Testis (tissue), 5 donors: ENCODE measurements around the gene SMCP. TPM values are rescaled to one million over a fixed set of nuclear protein-coding genes. Genes with fewer than 3 reads are reported as not detected.

Experiments
- DNase-seq: peaks from one replicate; pipeline ENCODE4 v3.0.0-alpha.2; 2019
- H3K27ac ChIP-seq, 2 donors: fragments of 200-600 bp; sonication (generic); one replicate each; pipeline ENCODE4 v1.5.1; 2019
- H3K27me3 ChIP-seq: fragments of 200-600 bp; sonication (generic); one replicate; pipeline ENCODE4 v1.5.1; 2019
- H3K36me3 ChIP-seq: fragments of 200-600 bp; sonication (generic); one replicate; pipeline ENCODE4 v1.5.1; 2017; ENCODE audit warnings: low read depth; ENCODE audit errors: missing control alignments
- H3K4me1 ChIP-seq: fragments of 200-600 bp; sonication (generic); one replicate; pipeline ENCODE4 v1.5.1; 2019
- H3K4me3 ChIP-seq, 2 donors: fragments of 200-600 bp; sonication (generic); one replicate each; pipeline ENCODE4 v1.5.1; 2017 to 2019
- H3K9me3 ChIP-seq: fragments of 200-600 bp; sonication (generic); one replicate; pipeline ENCODE4 v1.5.1; 2017
- POLR2A ChIP-seq: fragments of 450-650 bp; IDR thresholded peaks from one replicate; pipeline ENCODE4 v1.6.1; 2017; ENCODE audit warnings: antibody characterized with exemption, mild to moderate bottlenecking, moderate library complexity
- WGBS, 2 donors: methylation state at CpG; one replicate each; pipeline ENCODE4 v1.1.5; 2018; 5-methylcytosine and 5-hydroxymethylcytosine counted together
- intact Hi-C: fragments of 100-400 bp; cut with DNase I; formaldehyde crosslinking; loops from one replicate; pipeline ENCODE4 v1.15.1; 2023; ENCODE audit warnings: low total_unique reads
- long read RNA-seq, 2 donors: transcript quantifications; one replicate each; lab custom pipeline, GENCODE V29; 2026
- polyA plus RNA-seq: library from polyadenylated mRNA; stranded (reverse); fragments of 350-450 nt; fragmentation: Illumina TruSeq; extraction: RNeasy Lipid Tissue Mini Kit (QIAGEN cat#74804); gene quantifications from one replicate; pipeline ENCODE4 v1.2.3, GENCODE V29; 2014; ENCODE audit warnings: low read depth, low replicate concordance; ENCODE audit not compliant: insufficient read depth
- total RNA-seq, 2 donors: library from RNA; depleted of rRNA; stranded (reverse); fragments of >200 nt; gene quantifications; one replicate each; pipeline ENCODE4 v1.2.3, GENCODE V29; 2016
- TF ChIP-seq, protein P1 (sequence below), 3 experiments: fragments of 450-650 bp in 2 of 3; fragments of 200-600 bp in 1 of 3; sonication (generic) in 1 of 3; IDR thresholded peaks; one replicate each; pipeline ENCODE4 v1.5.1; 2016 to 2019; ENCODE audit warnings: antibody characterized with exemption in 3 of 3, mild to moderate bottlenecking in 2 of 3, moderate library complexity in 1 of 3

Gene SMCP, protein sequence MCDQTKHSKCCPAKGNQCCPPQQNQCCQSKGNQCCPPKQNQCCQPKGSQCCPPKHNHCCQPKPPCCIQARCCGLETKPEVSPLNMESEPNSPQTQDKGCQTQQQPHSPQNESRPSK
- 100 to 1,000 TPM; 249 to 786 TPM for total RNA-seq
- polyA plus RNA-seq: 724 TPM
- long read RNA-seq, donor 1: 0 reads
- long read RNA-seq, donor 2: 0 reads

DNA sequence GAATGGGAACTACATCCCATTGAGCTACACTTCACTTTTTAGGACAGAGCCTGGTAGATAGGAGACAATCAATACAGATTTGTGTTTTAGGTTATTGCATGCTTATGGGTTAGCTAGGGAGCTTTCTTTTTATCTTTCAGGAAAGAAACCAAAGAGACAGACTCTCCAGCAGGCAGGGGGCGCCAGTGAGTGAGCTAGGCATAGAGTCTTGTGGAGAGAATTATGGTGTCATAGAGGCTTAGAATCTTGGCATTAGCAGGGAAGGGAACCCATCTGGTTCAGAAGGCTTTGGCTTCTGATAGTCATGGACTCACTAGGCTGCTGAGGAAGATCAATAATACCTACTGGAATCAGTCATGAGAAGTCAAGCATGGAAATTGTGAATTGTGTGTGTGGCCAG, at the start of gene SMCP:
Gene SMCP (plus strand): TSS at position 281 of the 400 bp plus-strand sequence. CDS start 6,101 bp downstream, outside the sequence.
- TF ChIP-seq, protein P1, sequence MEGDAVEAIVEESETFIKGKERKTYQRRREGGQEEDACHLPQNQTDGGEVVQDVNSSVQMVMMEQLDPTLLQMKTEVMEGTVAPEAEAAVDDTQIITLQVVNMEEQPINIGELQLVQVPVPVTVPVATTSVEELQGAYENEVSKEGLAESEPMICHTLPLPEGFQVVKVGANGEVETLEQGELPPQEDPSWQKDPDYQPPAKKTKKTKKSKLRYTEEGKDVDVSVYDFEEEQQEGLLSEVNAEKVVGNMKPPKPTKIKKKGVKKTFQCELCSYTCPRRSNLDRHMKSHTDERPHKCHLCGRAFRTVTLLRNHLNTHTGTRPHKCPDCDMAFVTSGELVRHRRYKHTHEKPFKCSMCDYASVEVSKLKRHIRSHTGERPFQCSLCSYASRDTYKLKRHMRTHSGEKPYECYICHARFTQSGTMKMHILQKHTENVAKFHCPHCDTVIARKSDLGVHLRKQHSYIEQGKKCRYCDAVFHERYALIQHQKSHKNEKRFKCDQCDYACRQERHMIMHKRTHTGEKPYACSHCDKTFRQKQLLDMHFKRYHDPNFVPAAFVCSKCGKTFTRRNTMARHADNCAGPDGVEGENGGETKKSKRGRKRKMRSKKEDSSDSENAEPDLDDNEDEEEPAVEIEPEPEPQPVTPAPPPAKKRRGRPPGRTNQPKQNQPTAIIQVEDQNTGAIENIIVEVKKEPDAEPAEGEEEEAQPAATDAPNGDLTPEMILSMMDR (IDR thresholded peaks at IDR 0.05): peak in 1 of 3 experiments; percentile 19
- no peak for TF ChIP-seq POLR2A
- no peaks in the 10 kb centered on the region for H3K9me3 ChIP-seq
- DNase-seq: peak; percentile 66
- H3K27me3 ChIP-seq: no peaks in the 10 kb centered on the region
- H3K4me3 ChIP-seq: no peak within 1 kb of the TSS
- no peak within 1 kb of the TSS for H3K27ac ChIP-seq
- intact Hi-C loops: no loop called here
- no peaks in the 10 kb centered on the region for H3K4me1 ChIP-seq
- 20 to 33% methylated on average over 1 of the region's 1 CpG for WGBS, 2 donors
- no peaks in the 10 kb centered on the region for H3K36me3 ChIP-seq

DNA sequence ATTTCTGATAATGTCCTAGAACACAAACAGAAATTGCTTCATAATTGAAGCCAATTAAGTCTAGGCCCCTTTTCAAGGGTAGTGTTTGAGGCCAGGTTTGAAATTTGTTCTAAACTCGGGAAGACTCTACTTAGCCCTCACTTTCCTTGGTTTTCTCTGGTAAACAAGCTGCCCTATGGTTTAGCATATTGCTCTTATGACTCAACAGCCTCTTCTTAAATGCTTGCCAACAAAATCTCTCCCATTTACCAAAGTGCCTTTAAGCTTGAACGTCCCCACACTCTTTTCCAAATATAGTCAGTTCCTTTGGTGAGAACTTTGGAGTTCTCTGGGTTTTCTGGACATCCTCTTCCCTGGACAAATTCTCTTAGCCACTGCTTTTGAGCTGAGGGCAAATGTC, 41.3 kb upstream of the SMCP start:
- Histone ChIP-seq H3K9me3 (no peaks in the 10 kb centered on the region), H3K27me3 (no peaks in the 10 kb centered on the region), H3K36me3 (no peaks in the 10 kb centered on the region), H3K4me3 (no peak overlapping the region), H3K4me1 (no peaks in the 10 kb centered on the region), H3K27ac (no peak overlapping the region)
- 62 to 76% methylated on average over 2 of the region's 2 CpGs for WGBS, 2 donors
- TF ChIP-seq, protein P1 (IDR thresholded peaks at IDR 0.05): no peak
- TF ChIP-seq POLR2A: no peak
- intact Hi-C loops: no loop called here
- DNase-seq: no peak

DNA sequence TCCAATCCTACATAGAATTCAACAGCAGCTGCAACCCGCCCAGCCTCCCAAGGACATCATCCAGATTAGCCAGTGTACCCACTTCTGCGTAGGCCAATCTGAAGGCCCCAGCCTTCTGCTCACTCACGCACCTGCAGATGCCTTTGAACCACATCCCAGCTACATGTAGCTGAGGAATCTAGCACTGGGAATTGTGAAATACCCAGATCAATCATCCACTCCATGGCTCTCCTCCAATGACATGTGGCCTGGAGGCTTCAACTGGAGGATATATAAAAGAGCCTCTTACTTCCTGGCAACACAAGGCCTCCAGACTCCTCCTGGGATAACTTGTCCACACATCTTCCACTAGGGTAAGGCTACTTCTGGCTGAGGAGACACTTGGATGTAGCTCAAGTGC, 35.6 kb upstream of the SMCP start, which contains the start of gene LCE6A:
Gene LCE6A (plus strand): TSS at position 301 of the 400 bp plus-strand sequence. CDS start 665 bp downstream, outside the sequence.
- TF ChIP-seq POLR2A: no peak
- TF ChIP-seq, protein P1 (IDR thresholded peaks at IDR 0.05): no peak
- Histone ChIP-seq H3K4me1 (no peaks in the 10 kb centered on the region), H3K36me3 (no peaks in the 10 kb centered on the region), H3K9me3 (no peaks in the 10 kb centered on the region), H3K4me3 (no peak within 1 kb of the TSS), H3K27ac (no peak within 1 kb of the TSS), H3K27me3 (no peaks in the 10 kb centered on the region)
- intact Hi-C loops: no loop called here
- WGBS, 2 donors: 91 to 100% methylated on average over 3 of the region's 3 CpGs
- DNase-seq: no peak

DNA sequence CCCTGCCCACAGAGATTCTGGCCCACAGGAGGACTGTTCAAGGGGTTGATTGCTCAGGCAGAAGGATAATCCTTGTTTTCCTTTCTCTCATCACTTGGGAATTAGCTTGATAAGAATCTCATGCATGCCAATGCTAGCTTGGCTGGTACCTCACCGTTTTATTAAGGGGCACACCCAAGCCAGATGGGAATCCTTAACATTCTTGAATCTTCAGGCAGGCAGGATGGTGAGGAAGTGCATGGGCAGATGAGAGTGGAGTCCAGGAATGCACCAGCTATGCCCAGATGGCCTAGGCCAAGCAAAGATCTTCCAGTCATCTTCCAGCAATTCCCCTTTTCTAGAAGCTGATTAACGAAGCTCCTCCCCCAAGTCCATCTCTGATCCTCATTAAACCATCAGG, 22.5 kb upstream of the SMCP start:
- H3K4me1 ChIP-seq: no peaks in the 10 kb centered on the region
- TF ChIP-seq, protein P1 (IDR thresholded peaks at IDR 0.05): no peak
- no peak for TF ChIP-seq POLR2A
- no peaks in the 10 kb centered on the region for H3K36me3 ChIP-seq
- H3K4me3 ChIP-seq: no peak overlapping the region
- no peaks in the 10 kb centered on the region for H3K27me3 ChIP-seq
- no peak overlapping the region for H3K27ac ChIP-seq
- WGBS, 2 donors: 70 to 71% methylated on average over 2 of the region's 2 CpGs
- no peaks in the 10 kb centered on the region for H3K9me3 ChIP-seq
- intact Hi-C loops: no loop called here
- DNase-seq: no peak

DNA sequence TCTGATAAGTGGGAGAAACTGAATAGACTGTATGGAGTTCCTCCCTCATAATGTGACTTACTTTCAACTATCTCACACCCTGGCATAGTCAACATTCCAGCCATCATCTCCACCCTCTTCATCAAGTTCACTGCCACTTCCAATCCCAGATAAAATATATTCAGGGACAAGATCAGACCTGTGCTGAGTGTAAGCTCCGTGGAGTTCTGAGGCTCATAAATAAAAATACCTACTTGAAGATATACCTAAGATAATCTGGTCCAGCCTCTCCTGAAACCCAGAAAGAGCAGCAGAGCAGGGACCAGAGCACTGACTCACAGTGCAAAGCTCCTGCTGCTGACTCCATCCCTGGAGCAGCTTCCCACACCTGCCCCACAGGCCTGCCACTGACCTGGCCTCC, 20.1 kb upstream of the SMCP start:
- WGBS, 2 donors: 67 to 69% methylated on average over 1 of the region's 1 CpG
- intact Hi-C loops: no loop called here
- no peak for TF ChIP-seq POLR2A
- TF ChIP-seq, protein P1 (IDR thresholded peaks at IDR 0.05): no peak
- no peak for DNase-seq
- Histone ChIP-seq H3K27me3 (no peaks in the 10 kb centered on the region), H3K27ac (no peak overlapping the region), H3K9me3 (no peaks in the 10 kb centered on the region), H3K4me1 (no peaks in the 10 kb centered on the region), H3K4me3 (no peak overlapping the region), H3K36me3 (no peaks in the 10 kb centered on the region)
